Loucy (cell line): ENCODE measurements around the gene PMEL.

Source experiments
- CTCF ChIP-seq: fragments of 200-600 bp; sonication (generic); conservative IDR thresholded peaks from 2 replicates; pipeline ENCODE4 v1.5.1; 2014; ENCODE audit warnings: mild to moderate bottlenecking, antibody characterized with exemption, low read length
- EZH2phosphoT487 ChIP-seq: fragments of 200-600 bp; IDR thresholded peaks from 2 replicates; pipeline ENCODE4 v1.6.1; 2018; ENCODE audit warnings: antibody characterized with exemption, mild to moderate bottlenecking, moderate library complexity, borderline replicate concordance

DNA sequence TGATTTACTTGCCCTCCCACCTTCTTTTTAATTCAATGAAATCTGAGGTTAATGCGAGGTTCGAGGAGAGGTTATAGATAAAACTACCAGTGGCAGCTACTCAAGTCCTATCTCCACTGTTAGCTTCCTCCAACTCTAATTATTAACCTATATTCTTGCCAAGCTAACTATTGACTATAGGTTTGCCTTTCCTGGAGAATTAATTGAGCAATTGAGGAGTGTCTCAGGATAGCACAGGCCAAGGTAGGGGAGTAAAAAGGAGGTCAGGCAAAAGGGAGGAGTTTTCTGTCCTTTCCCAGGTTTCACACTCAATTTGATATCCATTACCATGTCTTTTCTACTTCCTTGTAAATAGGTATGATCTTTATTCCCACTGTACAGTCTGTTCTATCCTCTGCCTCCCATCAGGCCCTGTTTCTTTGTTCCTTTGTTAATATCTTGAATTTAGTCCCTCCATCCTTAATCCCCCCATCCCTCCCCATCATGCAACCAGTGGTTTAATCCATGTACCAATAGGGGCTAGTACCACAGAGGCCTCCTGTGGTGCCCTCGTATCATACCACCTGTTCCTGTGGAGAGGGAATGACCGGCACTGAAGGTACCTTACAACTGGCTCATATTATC lies 27.5 kb upstream of the PMEL start:
- TF ChIP-seq CTCF = no peak
- no peak for TF ChIP-seq EZH2phosphoT487
